ENCODE results near the gene MAP4K4. TPM values are rescaled to one million over a fixed set of nuclear protein-coding genes. Genes with fewer than 3 reads are reported as not detected.

The MAP4K4 gene
- total and polyA plus RNA-seq, 2 of the 4 experiments (the other 2 are of a cell fraction) = 89.4 to 124 TPM

GRCh38 chr2:101653469-101653868, 44.0 kb upstream of the MAP4K4 start (continued):
- TF ChIP-seq MAZ (IDR thresholded peaks at IDR 0.05; ENCODE audit: borderline replicate concordance, low read depth, low read length) = no peak
- no peak for TF ChIP-seq MXI1 (IDR thresholded peaks at IDR 0.05; ENCODE audit: borderline replicate concordance, low read depth, low read length)
- no peak for TF ChIP-seq SMC3 (IDR thresholded peaks at IDR 0.05; ENCODE audit: low read depth, low read length)
- TF ChIP-seq MAFK (IDR thresholded peaks at IDR 0.05; ENCODE audit: low read depth, low read length) = no peak
- TF ChIP-seq, protein P1, sequence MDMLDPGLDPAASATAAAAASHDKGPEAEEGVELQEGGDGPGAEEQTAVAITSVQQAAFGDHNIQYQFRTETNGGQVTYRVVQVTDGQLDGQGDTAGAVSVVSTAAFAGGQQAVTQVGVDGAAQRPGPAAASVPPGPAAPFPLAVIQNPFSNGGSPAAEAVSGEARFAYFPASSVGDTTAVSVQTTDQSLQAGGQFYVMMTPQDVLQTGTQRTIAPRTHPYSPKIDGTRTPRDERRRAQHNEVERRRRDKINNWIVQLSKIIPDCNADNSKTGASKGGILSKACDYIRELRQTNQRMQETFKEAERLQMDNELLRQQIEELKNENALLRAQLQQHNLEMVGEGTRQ (IDR thresholded peaks at IDR 0.05; ENCODE audit: low read depth, low read length) = no peak
